Right ventricle myocardium inferior (tissue), 1 donor: ENCODE measurements around the gene PHF14. TPM values are rescaled to one million over a fixed set of nuclear protein-coding genes. Genes with fewer than 3 reads are reported as not detected.

ENCODE experiments used
- ATAC-seq: fragments of 200-7000 bp; cut with Tn5 transposase; one replicate; pipeline ENCODE4 v1.9.1; 2020; ENCODE audit warnings: mild to moderate bottlenecking, moderate library complexity
- DNase-seq: peaks from one replicate; pipeline ENCODE4 v3.0.0; 2021; ENCODE audit errors: missing footprints
- intact Hi-C: fragments of 100-400 bp; cut with DNase I; formaldehyde crosslinking; loops from one replicate; pipeline ENCODE4 v1.11.0; 2022
- total RNA-seq: library from RNA; stranded (reverse); fragmentation: NEBNext Ultra II Directional; extraction: Animal tissue kit (Norgen Biotek cat#: 25700); gene quantifications from one replicate; pipeline ENCODE4 v1.2.1, GENCODE V29; 2021
- donor health status: DM: no; HTN: yes; CAD: no; lungs with severe emphysema.

The PHF14 gene
- total RNA-seq, 1 donor from 2014 or later, result 16.0 TPM

- intact Hi-C loops, result no loop called here
- no peak for ATAC-seq
- DNase-seq, result no peak
These were observed 104.7 kb downstream of the PHF14 start for GRCh38 chr7:11078247-11078834.

- intact Hi-C loops, result no loop called here
- DNase-seq (no peak), ATAC-seq (no peak)
These were observed 106.2 kb downstream of the PHF14 start for GRCh38 chr7:11079907-11080306.

GRCh38 chr7:11082121-11082520, 108.4 kb downstream of the PHF14 start:
- ATAC-seq, result no peak
- intact Hi-C loops, result no loop called here
- no peak for DNase-seq

GRCh38 chr7:11082552-11083213, 109.0 kb downstream of the PHF14 start:
- DNase-seq, result no peak
- intact Hi-C loops, result no loop called here
- no peak for ATAC-seq

- ATAC-seq, result no peak
- intact Hi-C loops, result no loop called here
These were observed 109.5 kb downstream of the PHF14 start for GRCh38 chr7:11083214-11083568.

GRCh38 chr7:11104578-11104977, 130.9 kb downstream of the PHF14 start:
- intact Hi-C loops, result no loop called here
- ATAC-seq, result no peak

More at GRCh38 chr7:11083214-11083568, 109.5 kb downstream of the PHF14 start:
- DNase-seq, result peak; percentile 17

GRCh38 chr7:11109659-11110058, 136.0 kb downstream of the PHF14 start:
- ATAC-seq (no peak), DNase-seq (no peak)
- intact Hi-C loops, result no loop called here

More at GRCh38 chr7:11104578-11104977, 130.9 kb downstream of the PHF14 start:
- no peak for DNase-seq

GRCh38 chr7:11120068-11120664, 146.5 kb downstream of the PHF14 start:
- no peak for ATAC-seq
- no peak for DNase-seq
- intact Hi-C loops, result no loop called here

GRCh38 chr7:11120675-11121220, 147.1 kb downstream of the PHF14 start:
- intact Hi-C loops, result no loop called here
- DNase-seq (no peak), ATAC-seq (no peak)

GRCh38 chr7:11124856-11125559, 151.3 kb downstream of the PHF14 start:
- ATAC-seq, result no peak
- no peak for DNase-seq

GRCh38 chr7:11127114-11127785, 153.6 kb downstream of the PHF14 start:
- ATAC-seq (no peak), DNase-seq (no peak)
- intact Hi-C loops, result no loop called here

More at GRCh38 chr7:11124856-11125559, 151.3 kb downstream of the PHF14 start:
- intact Hi-C loops, result no loop called here

- DNase-seq (no peak), ATAC-seq (no peak)
- intact Hi-C loops, result no loop called here
These were observed 154.3 kb downstream of the PHF14 start for GRCh38 chr7:11127988-11128387.

GRCh38 chr7:11128498-11128897, 154.8 kb downstream of the PHF14 start:
- intact Hi-C loops, result no loop called here
- ATAC-seq, result no peak

GRCh38 chr7:11130012-11130411, 156.3 kb downstream of the PHF14 start:
- intact Hi-C loops, result no loop called here
- no peak for DNase-seq
- no peak for ATAC-seq

More at GRCh38 chr7:11128498-11128897, 154.8 kb downstream of the PHF14 start:
- no peak for DNase-seq

- DNase-seq (no peak), ATAC-seq (no peak)
- intact Hi-C loops, result no loop called here
These were observed 156.9 kb downstream of the PHF14 start for GRCh38 chr7:11130601-11131000.

GRCh38 chr7:11133436-11133959, 159.8 kb downstream of the PHF14 start:
- intact Hi-C loops, result no loop called here
- no peak for ATAC-seq
- no peak for DNase-seq

GRCh38 chr7:11135573-11135972, 161.9 kb downstream of the PHF14 start:
- intact Hi-C loops, result no loop called here
- ATAC-seq, result no peak

GRCh38 chr7:11141541-11141940, 167.9 kb downstream of the PHF14 start:
- ATAC-seq, result no peak
- intact Hi-C loops, result no loop called here
- DNase-seq, result no peak

More at GRCh38 chr7:11135573-11135972, 161.9 kb downstream of the PHF14 start:
- no peak for DNase-seq

GRCh38 chr7:11153694-11154093, 180.0 kb downstream of the PHF14 start:
- ATAC-seq (no peak), DNase-seq (no peak)
- intact Hi-C loops, result no loop called here
